GM12801 (cell line): ENCODE measurements around the gene GRK3.

ENCODE experiments used
- TF ChIP-seq, protein P1 (sequence below): IDR thresholded peaks from one replicate; pipeline ENCODE4 v1.5.1; 2011; ENCODE audit warnings: control low read depth; ENCODE audit not compliant: insufficient read length; ENCODE audit errors: extremely low read depth

The GRK3 gene

GRCh38 chr22:25564320-25564978, at the start of gene GRK3:
TSS of gene GRK3 (plus strand) at chr22:25564675. CDS start at chr22:25565041, 366 bp downstream.
- TF ChIP-seq, protein P1, sequence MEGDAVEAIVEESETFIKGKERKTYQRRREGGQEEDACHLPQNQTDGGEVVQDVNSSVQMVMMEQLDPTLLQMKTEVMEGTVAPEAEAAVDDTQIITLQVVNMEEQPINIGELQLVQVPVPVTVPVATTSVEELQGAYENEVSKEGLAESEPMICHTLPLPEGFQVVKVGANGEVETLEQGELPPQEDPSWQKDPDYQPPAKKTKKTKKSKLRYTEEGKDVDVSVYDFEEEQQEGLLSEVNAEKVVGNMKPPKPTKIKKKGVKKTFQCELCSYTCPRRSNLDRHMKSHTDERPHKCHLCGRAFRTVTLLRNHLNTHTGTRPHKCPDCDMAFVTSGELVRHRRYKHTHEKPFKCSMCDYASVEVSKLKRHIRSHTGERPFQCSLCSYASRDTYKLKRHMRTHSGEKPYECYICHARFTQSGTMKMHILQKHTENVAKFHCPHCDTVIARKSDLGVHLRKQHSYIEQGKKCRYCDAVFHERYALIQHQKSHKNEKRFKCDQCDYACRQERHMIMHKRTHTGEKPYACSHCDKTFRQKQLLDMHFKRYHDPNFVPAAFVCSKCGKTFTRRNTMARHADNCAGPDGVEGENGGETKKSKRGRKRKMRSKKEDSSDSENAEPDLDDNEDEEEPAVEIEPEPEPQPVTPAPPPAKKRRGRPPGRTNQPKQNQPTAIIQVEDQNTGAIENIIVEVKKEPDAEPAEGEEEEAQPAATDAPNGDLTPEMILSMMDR: no peak

- TF ChIP-seq, protein P1: no peak
These were observed 46.3 kb upstream of the GRK3 start for GRCh38 chr22:25518000-25518663.

GRCh38 chr22:25525376-25525775, 39.1 kb upstream of the GRK3 start:
- TF ChIP-seq, protein P1: no peak

DNA sequence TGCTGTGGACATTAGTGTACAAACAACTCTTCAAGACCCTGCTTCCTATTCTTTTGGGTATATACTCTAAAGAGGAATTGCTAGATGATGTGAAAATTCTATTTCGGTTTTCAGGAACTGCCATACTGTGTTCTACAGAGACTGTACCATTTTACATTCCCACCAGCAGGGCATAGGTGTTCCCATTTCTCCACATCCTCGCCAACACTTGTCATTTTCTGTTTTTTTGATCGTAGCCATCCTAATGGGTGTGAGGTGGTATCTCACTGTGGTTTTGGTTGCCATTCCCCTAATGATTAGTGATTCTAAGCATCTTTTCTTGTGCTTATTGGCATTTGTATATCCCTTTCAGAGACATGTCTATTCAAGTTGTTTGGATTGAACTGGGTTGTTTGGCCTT, 29.8 kb upstream of the GRK3 start:
- TF ChIP-seq, protein P1: no peak

- TF ChIP-seq, protein P1: no peak
These were observed 27.9 kb upstream of the GRK3 start for GRCh38 chr22:25536589-25536988.

GRCh38 chr22:25540166-25540907, 24.1 kb upstream of the GRK3 start:
- TF ChIP-seq, protein P1: no peak

DNA sequence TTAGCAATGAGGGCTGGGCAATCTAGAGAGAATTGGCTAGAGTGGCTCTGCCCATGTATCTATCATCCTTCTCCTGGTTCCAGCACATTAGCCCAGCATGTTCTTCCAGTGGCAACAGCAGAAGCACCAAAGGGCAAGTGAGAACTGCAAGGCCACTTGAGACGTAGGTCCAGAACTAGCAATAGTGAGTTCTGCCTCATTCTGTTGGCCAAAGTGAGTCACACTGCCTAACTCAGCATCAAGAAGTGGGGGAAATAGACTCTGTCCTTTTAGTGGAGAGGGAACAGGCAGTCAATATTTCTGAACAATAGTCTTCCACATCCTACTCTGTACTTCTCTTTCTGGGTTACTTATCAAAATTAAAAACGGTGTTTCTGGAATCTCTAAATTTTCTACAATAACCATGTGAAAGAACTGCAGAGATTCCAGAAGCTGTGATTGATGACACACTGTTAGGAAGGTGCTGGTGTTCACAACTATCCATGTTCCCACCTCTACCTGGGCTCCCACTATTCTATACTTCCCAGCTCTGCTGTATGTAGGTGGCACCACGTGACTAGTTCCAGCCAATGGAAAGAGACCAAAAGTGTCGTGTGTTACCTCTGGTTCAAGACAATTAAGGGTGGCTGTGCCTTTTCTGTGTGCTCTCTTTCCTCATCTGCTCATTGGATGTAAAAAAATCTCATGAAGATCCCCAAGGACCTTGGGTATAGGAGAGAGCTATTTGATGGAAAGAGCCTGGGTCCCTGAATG, 23.4 kb upstream of the GRK3 start:
- TF ChIP-seq, protein P1: no peak
